Stimulated activated effector memory CD8-positive, alpha-beta T cell treated with anti-CD3 and anti-CD28 coated beads, Interleukin-12 subunit alpha, Interleukin-12 subunit beta, amount 100 ng/mL, for 72 hours (primary cell): ENCODE data around the gene ZNF367.

Source experiments
- ATAC-seq: fragments of 150-1000 bp; cut with Tn5 transposase; 2 replicates; pipeline ENCODE4 v1.10.0; 2021
- DNase-seq, 2 donors: peaks; one replicate each; pipeline ENCODE4 v3.0.0; 2021 to 2022; ENCODE audit warnings: low spot score in 2 of 2
- H3K27ac Mint-ChIP-seq: one replicate; pipeline ENCODE4 v1.8.0; 2022; ENCODE audit warnings: mild to moderate bottlenecking, mixed read lengths
- H3K36me3 Mint-ChIP-seq: one replicate; pipeline ENCODE4 v1.8.0; 2022; ENCODE audit warnings: mild to moderate bottlenecking, mixed read lengths
- H3K4me1 Mint-ChIP-seq: one replicate; pipeline ENCODE4 v1.8.0; 2022; ENCODE audit warnings: mixed read lengths
- H3K4me3 Mint-ChIP-seq: one replicate; pipeline ENCODE4 v1.8.0; 2022; ENCODE audit warnings: mild to moderate bottlenecking, mixed read lengths
- H3K9me3 Mint-ChIP-seq: one replicate; pipeline ENCODE4 v1.8.0; 2022; ENCODE audit warnings: mixed read lengths

The ZNF367 gene

GRCh38 chr9:96395964-96396363 is 22.2 kb downstream of the ZNF367 start:
- H3K36me3 Mint-ChIP-seq = peaks cover 94% of the 10 kb centered on the region
- DNase-seq = no peak
- H3K27ac Mint-ChIP-seq = no peak overlapping the region
- no peak overlapping the region for H3K4me3 Mint-ChIP-seq
- H3K4me1 Mint-ChIP-seq = peaks cover 26% of the 10 kb centered on the region
- ATAC-seq = no peak
- H3K9me3 Mint-ChIP-seq = peaks cover 3% of the 10 kb centered on the region

GRCh38 chr9:96394832-96395496 is 23.2 kb downstream of the ZNF367 start:
- Mint-ChIP-seq H3K27ac (no peak overlapping the region), H3K4me1 (peaks cover 18% of the 10 kb centered on the region), H3K36me3 (peaks cover 94% of the 10 kb centered on the region), H3K4me3 (no peak overlapping the region), H3K9me3 (no peaks in the 10 kb centered on the region)
- DNase-seq (no peak), ATAC-seq (no peak)

- Mint-ChIP-seq H3K4me3 (no peak overlapping the region), H3K27ac (no peak overlapping the region), H3K36me3 (peaks cover 100% of the 10 kb centered on the region), H3K4me1 (no peaks in the 10 kb centered on the region), H3K9me3 (no peaks in the 10 kb centered on the region)
- no peak for ATAC-seq
- no peak for DNase-seq
These were observed 25.9 kb downstream of the ZNF367 start for GRCh38 chr9:96392263-96392662.

- ATAC-seq = no peak
- no peak for DNase-seq
- H3K4me1 Mint-ChIP-seq = no peaks in the 10 kb centered on the region
- peak overlapping the region; percentile 56 for H3K27ac Mint-ChIP-seq
- H3K36me3 Mint-ChIP-seq = peaks cover 100% of the 10 kb centered on the region
- no peak overlapping the region for H3K4me3 Mint-ChIP-seq
- H3K9me3 Mint-ChIP-seq = no peaks in the 10 kb centered on the region
These were observed 27.0 kb downstream of the ZNF367 start for GRCh38 chr9:96391021-96391765.

- no peak overlapping the region for H3K4me3 Mint-ChIP-seq
- peaks cover 7% of the 10 kb centered on the region for H3K4me1 Mint-ChIP-seq
- DNase-seq = no peak
- no peak for ATAC-seq
- peaks cover 91% of the 10 kb centered on the region for H3K36me3 Mint-ChIP-seq
- H3K9me3 Mint-ChIP-seq = no peaks in the 10 kb centered on the region
- H3K27ac Mint-ChIP-seq = no peak overlapping the region
These were observed 30.0 kb downstream of the ZNF367 start for GRCh38 chr9:96388144-96388543.

GRCh38 chr9:96386157-96386556 is 32.0 kb downstream of the ZNF367 start:
- Mint-ChIP-seq H3K4me3 (no peak overlapping the region), H3K4me1 (peaks cover 16% of the 10 kb centered on the region), H3K27ac (no peak overlapping the region)

GRCh38 chr9:96383165-96383942 is 34.8 kb downstream of the ZNF367 start, which contains the start of gene SLC35D2:
Gene SLC35D2, minus strand, starts transcription at chr9:96383711. Its CDS starts 77 bp downstream, at chr9:96383634.
- peak within 1 kb of the TSS; percentile 72 for H3K4me3 Mint-ChIP-seq
- DNase-seq (peak; percentile 8 to 56), ATAC-seq (peak; percentile 76)
- peak within 1 kb of the TSS; percentile 85 for H3K27ac Mint-ChIP-seq
- H3K4me1 Mint-ChIP-seq = peaks cover 22% of the 10 kb centered on the region
- no peaks in the 10 kb centered on the region for H3K9me3 Mint-ChIP-seq
- H3K36me3 Mint-ChIP-seq = peaks cover 50% of the 10 kb centered on the region

More at GRCh38 chr9:96386157-96386556, 32.0 kb downstream of the ZNF367 start:
- H3K9me3 Mint-ChIP-seq = no peaks in the 10 kb centered on the region
- DNase-seq (no peak), ATAC-seq (no peak)
- H3K36me3 Mint-ChIP-seq = peaks cover 75% of the 10 kb centered on the region

- Mint-ChIP-seq H3K4me3 (peak overlapping the region; percentile 72), H3K4me1 (peaks cover 22% of the 10 kb centered on the region), H3K36me3 (peaks cover 44% of the 10 kb centered on the region), H3K9me3 (no peaks in the 10 kb centered on the region), H3K27ac (peak overlapping the region; percentile 29)
- no peak for ATAC-seq
- no peak for DNase-seq
These were observed 35.4 kb downstream of the ZNF367 start for GRCh38 chr9:96382839-96383164.

GRCh38 chr9:96382175-96382574 is 36.0 kb downstream of the ZNF367 start:
- Mint-ChIP-seq H3K27ac (peak overlapping the region; percentile 11), H3K9me3 (no peaks in the 10 kb centered on the region), H3K4me1 (peaks cover 28% of the 10 kb centered on the region), H3K4me3 (peak overlapping the region; percentile 72), H3K36me3 (peaks cover 38% of the 10 kb centered on the region)
- ATAC-seq (peak; percentile 22), DNase-seq (no peak)

GRCh38 chr9:96381696-96382095 is 36.5 kb downstream of the ZNF367 start:
- DNase-seq = no peak
- ATAC-seq = no peak
- peak overlapping the region; percentile 11 for H3K27ac Mint-ChIP-seq
- H3K9me3 Mint-ChIP-seq = no peaks in the 10 kb centered on the region
- H3K36me3 Mint-ChIP-seq = peaks cover 33% of the 10 kb centered on the region
- H3K4me1 Mint-ChIP-seq = peaks cover 32% of the 10 kb centered on the region
- no peak overlapping the region for H3K4me3 Mint-ChIP-seq

- Mint-ChIP-seq H3K4me1 (peaks cover 32% of the 10 kb centered on the region), H3K9me3 (no peaks in the 10 kb centered on the region), H3K36me3 (peaks cover 27% of the 10 kb centered on the region), H3K27ac (peak overlapping the region; percentile 11), H3K4me3 (no peak overlapping the region)
- ATAC-seq (no peak), DNase-seq (no peak)
These were observed 37.0 kb downstream of the ZNF367 start for GRCh38 chr9:96381125-96381524.

- H3K27ac Mint-ChIP-seq = no peak overlapping the region
These were observed 38.7 kb downstream of the ZNF367 start for GRCh38 chr9:96379461-96379860.

GRCh38 chr9:96378187-96378586 is 40.0 kb downstream of the ZNF367 start:
- H3K4me1 Mint-ChIP-seq = peaks cover 24% of the 10 kb centered on the region
- no peak overlapping the region for H3K27ac Mint-ChIP-seq
- no peak for DNase-seq
- no peak for ATAC-seq
- H3K4me3 Mint-ChIP-seq = no peak overlapping the region
- H3K9me3 Mint-ChIP-seq = no peaks in the 10 kb centered on the region
- H3K36me3 Mint-ChIP-seq = peaks cover 7% of the 10 kb centered on the region

More at GRCh38 chr9:96379461-96379860, 38.7 kb downstream of the ZNF367 start:
- H3K36me3 Mint-ChIP-seq = peaks cover 16% of the 10 kb centered on the region
- H3K9me3 Mint-ChIP-seq = no peaks in the 10 kb centered on the region
- DNase-seq = no peak
- ATAC-seq = no peak
- no peak overlapping the region for H3K4me3 Mint-ChIP-seq
- H3K4me1 Mint-ChIP-seq = peaks cover 31% of the 10 kb centered on the region

GRCh38 chr9:96376891-96377874 is 41.0 kb downstream of the ZNF367 start:
- H3K9me3 Mint-ChIP-seq = no peaks in the 10 kb centered on the region
- no peak overlapping the region for H3K4me3 Mint-ChIP-seq
- ATAC-seq = no peak
- peaks cover 24% of the 10 kb centered on the region for H3K4me1 Mint-ChIP-seq
- peaks cover 7% of the 10 kb centered on the region for H3K36me3 Mint-ChIP-seq
- H3K27ac Mint-ChIP-seq = peak overlapping the region; percentile 30
- no peak for DNase-seq
